Upper lobe of right lung (tissue), 1 donor: ENCODE results near the gene MTHFD1L. TPM values are rescaled to one million over a fixed set of nuclear protein-coding genes. Genes with fewer than 3 reads are reported as not detected.
A peak's percentile ranks its signal among the peaks of the same experiment; 100 is the strongest.

ENCODE experiments used
- ATAC-seq: fragments of 200-7000 bp; cut with Tn5 transposase; one replicate; pipeline ENCODE4 v1.9.1; 2020; ENCODE audit warnings: mild to moderate bottlenecking, moderate library complexity
- DNase-seq: peaks from one replicate; pipeline ENCODE4 v3.0.0-alpha.2; 2020
- H3K27ac ChIP-seq: fragments of 200-600 bp; one replicate; pipeline ENCODE4 v1.8.0; 2022
- H3K27me3 ChIP-seq: fragments of 200-600 bp; one replicate; pipeline ENCODE4 v1.8.0; 2022; ENCODE audit warnings: mild to moderate bottlenecking
- H3K36me3 ChIP-seq: fragments of 200-600 bp; one replicate; pipeline ENCODE4 v1.8.0; 2022
- H3K4me1 ChIP-seq: fragments of 200-600 bp; one replicate; pipeline ENCODE4 v1.8.0; 2022
- H3K4me3 ChIP-seq: fragments of 200-600 bp; one replicate; pipeline ENCODE4 v1.8.0; 2022; ENCODE audit warnings: mild to moderate bottlenecking
- H3K9me3 ChIP-seq: fragments of 200-600 bp; one replicate; pipeline ENCODE4 v1.8.0; 2022
- intact Hi-C: fragments of 100-400 bp; cut with DNase I; formaldehyde crosslinking; loops from one replicate; pipeline ENCODE4 v1.11.0; 2022
- total RNA-seq: library from RNA; stranded (reverse); fragmentation: NEBNext Ultra II Directional; extraction: Animal tissue kit (Norgen Biotek cat#: 25700); gene quantifications from one replicate; pipeline ENCODE4 v1.2.1, GENCODE V29; 2021
- TF ChIP-seq, protein P1 (sequence below): fragments of 200-600 bp; IDR thresholded peaks from one replicate; pipeline ENCODE4 v1.8.0; 2022; ENCODE audit warnings: antibody characterized with exemption
- donor health status: DM: no; HTN: yes; CAD: no; lungs with severe emphysema.

MTHFD1L gene
- total RNA-seq, 1 donor from 2014 or later, result 27.9 TPM

DNA sequence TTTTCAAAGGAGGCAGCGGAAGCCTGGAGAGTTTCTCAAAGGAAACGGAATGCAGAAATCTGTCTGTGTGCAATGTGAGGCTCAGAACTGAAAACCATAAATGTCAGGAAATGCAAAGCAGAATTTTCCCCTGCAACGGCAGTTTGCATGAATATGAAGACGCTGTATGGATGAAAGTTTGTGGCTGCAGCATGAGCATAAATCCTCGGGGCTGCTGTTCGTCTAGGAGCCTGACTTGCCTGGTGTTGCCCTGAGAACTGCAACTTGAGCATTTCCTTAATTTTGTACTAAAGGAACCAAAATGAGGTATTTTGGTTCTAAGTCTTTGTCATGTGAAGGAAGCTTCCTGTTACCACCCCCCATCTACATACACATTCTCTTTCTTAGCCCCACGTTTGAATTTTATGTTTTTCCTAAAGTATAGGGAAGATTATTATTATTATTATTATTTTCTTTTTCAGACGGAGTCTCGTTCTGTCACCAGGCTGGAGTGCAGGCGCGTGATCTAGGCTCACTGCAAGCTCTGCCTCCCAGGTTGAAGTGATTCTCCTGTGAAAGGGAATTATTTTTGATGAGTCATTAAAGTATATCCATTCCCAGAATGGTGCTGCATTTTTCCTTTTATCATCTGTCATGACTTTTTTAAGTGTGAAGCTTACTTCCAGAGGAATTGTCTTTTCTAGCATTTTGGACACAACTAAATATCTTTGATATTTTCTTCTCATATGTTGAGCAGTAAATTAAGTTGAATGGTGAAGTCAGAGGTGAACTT lies 33.1 kb downstream of the MTHFD1L start:
- Histone ChIP-seq H3K9me3 (no peaks in the 10 kb centered on the region), H3K36me3 (no peaks in the 10 kb centered on the region), H3K4me1 (peaks cover 4% of the 10 kb centered on the region), H3K27me3 (no peaks in the 10 kb centered on the region), H3K4me3 (no peak overlapping the region), H3K27ac (no peak overlapping the region)
- DNase-seq (no peak), ATAC-seq (no peak)
- TF ChIP-seq, protein P1, sequence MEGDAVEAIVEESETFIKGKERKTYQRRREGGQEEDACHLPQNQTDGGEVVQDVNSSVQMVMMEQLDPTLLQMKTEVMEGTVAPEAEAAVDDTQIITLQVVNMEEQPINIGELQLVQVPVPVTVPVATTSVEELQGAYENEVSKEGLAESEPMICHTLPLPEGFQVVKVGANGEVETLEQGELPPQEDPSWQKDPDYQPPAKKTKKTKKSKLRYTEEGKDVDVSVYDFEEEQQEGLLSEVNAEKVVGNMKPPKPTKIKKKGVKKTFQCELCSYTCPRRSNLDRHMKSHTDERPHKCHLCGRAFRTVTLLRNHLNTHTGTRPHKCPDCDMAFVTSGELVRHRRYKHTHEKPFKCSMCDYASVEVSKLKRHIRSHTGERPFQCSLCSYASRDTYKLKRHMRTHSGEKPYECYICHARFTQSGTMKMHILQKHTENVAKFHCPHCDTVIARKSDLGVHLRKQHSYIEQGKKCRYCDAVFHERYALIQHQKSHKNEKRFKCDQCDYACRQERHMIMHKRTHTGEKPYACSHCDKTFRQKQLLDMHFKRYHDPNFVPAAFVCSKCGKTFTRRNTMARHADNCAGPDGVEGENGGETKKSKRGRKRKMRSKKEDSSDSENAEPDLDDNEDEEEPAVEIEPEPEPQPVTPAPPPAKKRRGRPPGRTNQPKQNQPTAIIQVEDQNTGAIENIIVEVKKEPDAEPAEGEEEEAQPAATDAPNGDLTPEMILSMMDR, result no peak
- intact Hi-C loops, result no loop called here

DNA sequence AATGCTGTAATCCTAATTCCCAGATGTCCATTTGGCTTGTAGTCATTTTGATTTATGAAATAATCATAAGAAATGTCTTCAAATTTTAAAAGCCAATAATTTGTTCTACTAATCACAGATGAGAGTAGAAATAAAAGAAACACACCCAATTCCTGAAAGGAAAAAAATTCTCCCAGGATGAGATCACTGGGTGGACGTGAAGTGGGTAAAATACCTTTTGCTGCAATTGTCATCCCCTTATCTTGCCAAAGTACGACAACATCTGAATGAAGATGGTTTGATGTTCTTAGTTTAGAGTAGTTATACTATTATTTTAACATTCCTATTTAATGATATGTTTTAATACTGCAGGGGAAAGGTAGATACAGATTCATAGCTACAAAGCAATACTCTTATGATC lies 33.7 kb downstream of the MTHFD1L start:
- H3K4me1 ChIP-seq, result peaks cover 4% of the 10 kb centered on the region
- H3K9me3 ChIP-seq, result no peaks in the 10 kb centered on the region
- intact Hi-C loops, result no loop called here
- TF ChIP-seq, protein P1, result no peak
- no peaks in the 10 kb centered on the region for H3K36me3 ChIP-seq
- DNase-seq (no peak), ATAC-seq (no peak)
- no peak overlapping the region for H3K4me3 ChIP-seq
- H3K27me3 ChIP-seq, result no peaks in the 10 kb centered on the region
- H3K27ac ChIP-seq, result no peak overlapping the region

DNA sequence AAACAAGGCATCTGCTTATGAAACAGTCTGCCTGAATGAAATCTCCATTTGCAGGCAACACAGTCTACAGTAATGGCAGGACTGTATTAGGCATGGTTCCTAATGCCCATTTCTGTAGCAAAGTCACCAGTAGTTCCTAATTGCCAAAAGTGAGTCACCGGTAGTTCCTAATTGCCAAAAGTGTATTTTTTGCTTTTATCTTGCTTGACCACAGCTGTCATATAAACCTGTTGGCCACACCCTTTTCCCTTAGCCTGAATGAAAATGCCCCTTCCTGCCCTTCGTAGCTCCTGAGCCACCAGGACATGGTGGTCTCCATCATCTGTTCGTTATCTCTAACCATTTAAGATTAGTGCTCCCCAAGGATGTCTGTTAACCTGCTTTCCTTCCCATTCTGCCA lies 34.5 kb downstream of the MTHFD1L start:
- intact Hi-C loops, result no loop called here
- ATAC-seq, result no peak
- no peaks in the 10 kb centered on the region for H3K36me3 ChIP-seq
- TF ChIP-seq, protein P1, result no peak
- no peak for DNase-seq
- peaks cover 4% of the 10 kb centered on the region for H3K4me1 ChIP-seq
- no peak overlapping the region for H3K27ac ChIP-seq
- no peaks in the 10 kb centered on the region for H3K27me3 ChIP-seq
- no peaks in the 10 kb centered on the region for H3K9me3 ChIP-seq
- H3K4me3 ChIP-seq, result no peak overlapping the region

DNA sequence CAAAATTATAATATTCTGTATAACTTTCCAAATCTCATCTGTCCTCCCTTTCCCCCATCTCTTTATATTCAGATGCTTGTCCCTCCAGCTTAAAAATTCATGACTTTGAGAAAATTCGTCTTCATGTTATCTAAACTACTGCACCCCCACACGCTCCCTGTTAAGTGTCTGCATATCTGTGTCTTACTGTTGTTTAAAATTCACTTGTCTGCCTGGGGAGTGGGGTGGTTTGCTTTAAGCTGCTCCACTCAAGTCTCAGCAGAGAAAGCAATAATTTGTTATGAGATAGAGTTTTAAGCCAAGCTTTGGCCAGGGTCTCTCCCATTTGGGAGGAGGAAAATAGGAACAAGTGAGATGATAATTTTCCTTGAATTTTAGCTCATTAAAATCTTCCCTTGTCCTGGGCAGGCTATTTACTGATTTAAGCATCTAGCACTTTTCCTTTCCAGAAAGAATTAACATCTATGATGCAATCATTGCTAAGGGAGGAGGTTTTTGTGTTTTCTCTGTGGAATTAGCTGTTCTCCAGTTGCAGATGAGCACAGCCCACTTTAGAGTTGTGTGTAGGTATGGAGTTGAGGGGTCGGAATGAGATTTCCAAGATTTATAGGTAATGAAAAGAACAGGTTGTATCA lies 36.8 kb downstream of the MTHFD1L start:
- no peak for ATAC-seq
- Histone ChIP-seq H3K9me3 (no peaks in the 10 kb centered on the region), H3K27me3 (no peaks in the 10 kb centered on the region), H3K27ac (no peak overlapping the region), H3K36me3 (no peaks in the 10 kb centered on the region), H3K4me3 (no peak overlapping the region), H3K4me1 (peaks cover 4% of the 10 kb centered on the region)
- intact Hi-C loops, result no loop called here
- TF ChIP-seq, protein P1, result no peak
- DNase-seq, result no peak

DNA sequence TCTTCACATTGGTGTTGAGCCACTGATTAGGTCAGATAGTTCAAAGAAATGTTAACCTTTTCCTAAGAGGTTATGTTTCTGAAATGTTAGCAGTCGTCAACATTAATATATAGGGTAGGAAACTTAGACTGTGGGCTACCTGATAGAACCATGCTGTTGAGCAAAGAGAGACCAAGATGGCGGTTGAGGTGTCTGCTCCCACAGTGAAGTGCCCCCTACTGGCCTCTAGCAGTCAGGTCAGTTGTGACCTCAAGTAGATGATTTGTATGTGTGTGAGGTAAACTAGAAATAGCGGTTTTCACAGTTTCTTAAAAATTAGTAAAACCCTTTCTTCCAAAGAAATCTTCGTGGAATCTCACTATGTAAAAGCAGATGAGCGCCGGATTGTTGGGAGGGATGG lies 40.3 kb downstream of the MTHFD1L start:
- H3K4me3 ChIP-seq, result no peak overlapping the region
- TF ChIP-seq, protein P1, result peak; percentile 25
- H3K9me3 ChIP-seq, result no peaks in the 10 kb centered on the region
- no peaks in the 10 kb centered on the region for H3K36me3 ChIP-seq
- no peaks in the 10 kb centered on the region for H3K27me3 ChIP-seq
- intact Hi-C loops, result no loop called here
- H3K4me1 ChIP-seq, result peaks cover 4% of the 10 kb centered on the region
- ATAC-seq (no peak), DNase-seq (no peak)
- H3K27ac ChIP-seq, result no peak overlapping the region
